ENCODE data around the gene ZFHX2.
A peak's percentile ranks its signal among the peaks of the same experiment; 100 is the strongest.

Gene ZFHX2

GRCh38 chr14:23559010-23559925, 7.7 kb upstream of the ZFHX2 start:
- peak; percentile 75 for DNase-seq

GRCh38 chr14:23558346-23559009, 6.9 kb upstream of the ZFHX2 start:
- no peak for DNase-seq

- DNase-seq: no peak
These were observed 6.4 kb upstream of the ZFHX2 start for GRCh38 chr14:23557946-23558345.

GRCh38 chr14:23557521-23557920, 6.0 kb upstream of the ZFHX2 start:
- DNase-seq: no peak

GRCh38 chr14:23556700-23557440, 5.3 kb upstream of the ZFHX2 start:
- no peak for DNase-seq

GRCh38 chr14:23555882-23556699, 4.5 kb upstream of the ZFHX2 start, which contains the start of gene THTPA:
TSS of gene THTPA (plus strand) at chr14:23556271. CDS start at chr14:23556758, 487 bp downstream.
- DNase-seq: peak; percentile 94

GRCh38 chr14:23555533-23555881, 3.9 kb upstream of the ZFHX2 start:
- DNase-seq: no peak

GRCh38 chr14:23550812-23551265, 726 bp downstream of the ZFHX2 start:
- DNase-seq: no peak

GRCh38 chr14:23550131-23550811, 1.3 kb downstream of the ZFHX2 start:
- no peak for DNase-seq

GRCh38 chr14:23548351-23549318, 2.9 kb downstream of the ZFHX2 start:
- DNase-seq: no peak

GRCh38 chr14:23547924-23548323, 3.6 kb downstream of the ZFHX2 start:
- DNase-seq: no peak

- no peak for DNase-seq
These were observed 5.0 kb downstream of the ZFHX2 start for GRCh38 chr14:23546450-23547035.

- DNase-seq: no peak
These were observed 5.7 kb downstream of the ZFHX2 start for GRCh38 chr14:23545740-23546365.

GRCh38 chr14:23544511-23545447, 6.8 kb downstream of the ZFHX2 start:
- DNase-seq: no peak

- no peak for DNase-seq
These were observed 8.2 kb downstream of the ZFHX2 start for GRCh38 chr14:23543403-23543802.

- no peak for DNase-seq
These were observed 9.3 kb downstream of the ZFHX2 start for GRCh38 chr14:23542261-23542660.

- DNase-seq: no peak
These were observed 11.5 kb downstream of the ZFHX2 start for GRCh38 chr14:23540141-23540469.

GRCh38 chr14:23539248-23540140, 12.1 kb downstream of the ZFHX2 start:
- DNase-seq: peak; percentile 23
